DND-41 (cell line): ENCODE results near the gene OPCML.

ENCODE experiments used
- CTCF ChIP-seq: IDR thresholded peaks from 2 replicates; pipeline ENCODE4 v1.5.1; 2012; ENCODE audit warnings: borderline replicate concordance, low read length, moderate library complexity, mild to moderate bottlenecking; ENCODE audit not compliant: poor library complexity, severe bottlenecking; ENCODE audit errors: extremely low read depth
- EZH2 ChIP-seq: IDR thresholded peaks from 3 replicates; pipeline ENCODE4 v1.6.1; 2012; ENCODE audit warnings: borderline replicate concordance, low read depth, mild to moderate bottlenecking, moderate library complexity, low read length, inconsistent platforms; ENCODE audit not compliant: severe bottlenecking

DNA sequence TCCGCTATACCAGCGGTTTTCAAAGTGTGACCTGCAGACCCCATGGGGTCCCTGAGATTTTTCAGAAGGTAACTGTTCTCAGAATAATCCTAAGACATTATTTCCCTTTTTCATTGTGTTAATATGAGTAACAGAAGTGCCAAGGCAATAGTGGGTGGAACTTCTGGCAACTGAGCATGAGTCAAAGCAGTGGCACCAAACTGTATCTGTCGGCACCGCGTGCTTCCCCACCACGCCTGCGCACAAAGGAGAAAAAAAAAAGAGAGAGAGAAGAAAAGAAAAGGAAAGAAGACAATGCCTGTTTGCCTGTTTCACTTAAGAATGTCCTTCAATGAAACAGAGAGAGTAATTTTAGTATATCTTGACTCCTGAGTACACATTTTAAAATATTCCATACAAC lies 679.9 kb downstream of the OPCML start:
- TF ChIP-seq CTCF (no peak), EZH2 (no peak)
